Stimulated activated memory B cell treated with anti-CD40 and anti-IgM and Interleukin-4, amounts not matched to agents 10 μg/mL and 1 μg/mL and 100 μg/mL, for 72 hours (primary cell): ENCODE results near the gene USP30.

Source experiments
- ATAC-seq: fragments of 150-1000 bp; cut with Tn5 transposase; 2 replicates; pipeline ENCODE4 v1.10.0; 2021
- H3K27ac Mint-ChIP-seq: one replicate; pipeline ENCODE4 v1.8.0; 2022; ENCODE audit warnings: mild to moderate bottlenecking, mixed read lengths
- H3K27me3 Mint-ChIP-seq: one replicate; pipeline ENCODE4 v1.8.0; 2022; ENCODE audit warnings: mixed read lengths
- H3K36me3 Mint-ChIP-seq: one replicate; pipeline ENCODE4 v1.8.0; 2022; ENCODE audit warnings: mixed read lengths
- H3K4me1 Mint-ChIP-seq: one replicate; pipeline ENCODE4 v1.8.0; 2022; ENCODE audit warnings: mixed read lengths
- H3K4me3 Mint-ChIP-seq: one replicate; pipeline ENCODE4 v1.8.0; 2022; ENCODE audit warnings: mild to moderate bottlenecking, moderate library complexity, mixed read lengths
- H3K9me3 Mint-ChIP-seq: one replicate; pipeline ENCODE4 v1.8.0; 2022; ENCODE audit warnings: mixed read lengths

The USP30 gene

GRCh38 chr12:109121346-109121880 lies 69.0 kb downstream of the USP30 start:
- H3K9me3 Mint-ChIP-seq = no peaks in the 10 kb centered on the region
- no peak overlapping the region for H3K4me3 Mint-ChIP-seq
- H3K27ac Mint-ChIP-seq = no peak overlapping the region
- H3K27me3 Mint-ChIP-seq = no peaks in the 10 kb centered on the region
- ATAC-seq = peak; percentile 20
- H3K36me3 Mint-ChIP-seq = no peaks in the 10 kb centered on the region
- H3K4me1 Mint-ChIP-seq = no peaks in the 10 kb centered on the region

GRCh38 chr12:109124878-109125648 lies 72.7 kb downstream of the USP30 start:
- H3K27me3 Mint-ChIP-seq = no peaks in the 10 kb centered on the region
- H3K9me3 Mint-ChIP-seq = no peaks in the 10 kb centered on the region
- ATAC-seq = no peak
- H3K27ac Mint-ChIP-seq = no peak overlapping the region
- no peak overlapping the region for H3K4me3 Mint-ChIP-seq
- H3K4me1 Mint-ChIP-seq = no peaks in the 10 kb centered on the region
- H3K36me3 Mint-ChIP-seq = no peaks in the 10 kb centered on the region

- ATAC-seq = no peak
- no peak overlapping the region for H3K27ac Mint-ChIP-seq
- H3K4me1 Mint-ChIP-seq = no peaks in the 10 kb centered on the region
- no peak overlapping the region for H3K4me3 Mint-ChIP-seq
- H3K9me3 Mint-ChIP-seq = no peaks in the 10 kb centered on the region
- H3K27me3 Mint-ChIP-seq = no peaks in the 10 kb centered on the region
- no peaks in the 10 kb centered on the region for H3K36me3 Mint-ChIP-seq
These were observed 73.4 kb downstream of the USP30 start for GRCh38 chr12:109125791-109126190.

GRCh38 chr12:109126784-109127183 lies 74.4 kb downstream of the USP30 start:
- ATAC-seq = no peak
- H3K36me3 Mint-ChIP-seq = no peaks in the 10 kb centered on the region
- no peak overlapping the region for H3K27ac Mint-ChIP-seq
- H3K4me1 Mint-ChIP-seq = no peaks in the 10 kb centered on the region
- no peak overlapping the region for H3K4me3 Mint-ChIP-seq
- no peaks in the 10 kb centered on the region for H3K27me3 Mint-ChIP-seq
- H3K9me3 Mint-ChIP-seq = no peaks in the 10 kb centered on the region

GRCh38 chr12:109127533-109128242 lies 75.3 kb downstream of the USP30 start:
- no peak overlapping the region for H3K4me3 Mint-ChIP-seq
- no peaks in the 10 kb centered on the region for H3K36me3 Mint-ChIP-seq
- H3K9me3 Mint-ChIP-seq = no peaks in the 10 kb centered on the region
- H3K27me3 Mint-ChIP-seq = no peaks in the 10 kb centered on the region
- no peak overlapping the region for H3K27ac Mint-ChIP-seq
- no peak for ATAC-seq
- H3K4me1 Mint-ChIP-seq = no peaks in the 10 kb centered on the region

GRCh38 chr12:109130297-109131153 lies 78.1 kb downstream of the USP30 start:
- Mint-ChIP-seq H3K4me1 (no peaks in the 10 kb centered on the region), H3K27me3 (peaks cover 5% of the 10 kb centered on the region), H3K36me3 (no peaks in the 10 kb centered on the region), H3K4me3 (no peak overlapping the region), H3K9me3 (no peaks in the 10 kb centered on the region), H3K27ac (no peak overlapping the region)
- ATAC-seq = no peak

GRCh38 chr12:109131154-109132050 lies 79.0 kb downstream of the USP30 start:
- H3K27me3 Mint-ChIP-seq = peaks cover 5% of the 10 kb centered on the region
- no peak for ATAC-seq
- H3K9me3 Mint-ChIP-seq = no peaks in the 10 kb centered on the region
- no peaks in the 10 kb centered on the region for H3K36me3 Mint-ChIP-seq
- no peak overlapping the region for H3K27ac Mint-ChIP-seq
- no peak overlapping the region for H3K4me3 Mint-ChIP-seq
- H3K4me1 Mint-ChIP-seq = no peaks in the 10 kb centered on the region

- no peaks in the 10 kb centered on the region for H3K36me3 Mint-ChIP-seq
- H3K9me3 Mint-ChIP-seq = no peaks in the 10 kb centered on the region
- ATAC-seq = no peak
- H3K4me1 Mint-ChIP-seq = no peaks in the 10 kb centered on the region
- peaks cover 5% of the 10 kb centered on the region for H3K27me3 Mint-ChIP-seq
- H3K27ac Mint-ChIP-seq = no peak overlapping the region
- H3K4me3 Mint-ChIP-seq = no peak overlapping the region
These were observed 82.0 kb downstream of the USP30 start for GRCh38 chr12:109134186-109134917.

- no peak for ATAC-seq
- H3K9me3 Mint-ChIP-seq = no peaks in the 10 kb centered on the region
- no peak overlapping the region for H3K27ac Mint-ChIP-seq
- no peaks in the 10 kb centered on the region for H3K36me3 Mint-ChIP-seq
- no peak overlapping the region for H3K4me3 Mint-ChIP-seq
- H3K27me3 Mint-ChIP-seq = peaks cover 5% of the 10 kb centered on the region
- no peaks in the 10 kb centered on the region for H3K4me1 Mint-ChIP-seq
These were observed 84.7 kb downstream of the USP30 start for GRCh38 chr12:109137055-109137454.
